Stimulated activated CD4-positive, alpha-beta T cell treated with anti-CD3 and anti-CD28 coated beads, Interleukin-2, amount 100 ng/mL, for 48 hours (primary cell): Measurements from ENCODE around the gene FITM1.
"Not testable (repeated sequence)": the region's sequence is repeated elsewhere in the genome, so short reads cannot be mapped to it uniquely, and the experiment has no call there.

Experiments
- DNase-seq, 2 donors: peaks; one replicate each; pipeline ENCODE4 v3.0.0-alpha.2; 2020

The FITM1 gene

DNA sequence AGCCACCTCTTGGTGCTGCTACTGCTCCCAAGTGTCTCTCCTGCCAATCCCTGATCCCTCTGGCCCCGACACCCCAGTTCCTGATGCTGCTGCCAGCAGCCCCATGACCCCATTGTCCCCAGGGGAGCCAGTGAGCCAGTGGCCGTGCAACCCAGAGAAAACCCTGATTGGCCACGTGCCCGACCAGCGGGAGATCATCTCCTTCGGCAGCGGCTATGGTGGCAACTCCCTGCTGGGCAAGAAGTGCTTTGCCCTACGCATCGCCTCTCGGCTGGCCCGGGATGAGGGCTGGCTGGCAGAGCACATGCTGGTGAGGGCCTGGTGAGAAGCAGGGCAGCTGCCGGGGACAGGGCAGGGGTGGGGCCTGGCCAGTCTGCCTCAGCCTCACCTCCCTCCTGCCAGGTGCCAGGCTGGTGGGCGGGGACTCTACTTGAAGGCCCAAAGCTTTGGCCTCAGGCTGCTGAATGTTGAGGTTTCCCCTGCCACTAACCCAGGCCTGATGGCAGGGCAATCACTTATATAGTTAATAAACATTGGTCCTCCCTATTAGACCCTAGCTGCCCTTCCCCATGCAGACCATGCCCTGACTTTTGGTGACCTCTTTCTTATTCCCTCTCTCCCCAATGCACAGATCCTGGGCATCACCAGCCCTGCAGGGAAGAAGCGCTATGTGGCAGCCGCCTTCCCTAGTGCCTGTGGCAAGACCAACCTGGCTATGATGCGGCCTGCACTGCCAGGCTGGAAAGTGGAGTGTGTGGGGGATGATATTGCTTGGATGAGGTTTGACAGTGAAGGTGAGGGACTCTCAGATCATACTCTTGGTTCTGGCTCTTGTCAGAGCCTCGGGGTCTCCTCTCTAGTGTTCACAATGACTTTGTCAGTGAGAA lies 31.3 kb upstream of the FITM1 start:
- no peak for DNase-seq

DNA sequence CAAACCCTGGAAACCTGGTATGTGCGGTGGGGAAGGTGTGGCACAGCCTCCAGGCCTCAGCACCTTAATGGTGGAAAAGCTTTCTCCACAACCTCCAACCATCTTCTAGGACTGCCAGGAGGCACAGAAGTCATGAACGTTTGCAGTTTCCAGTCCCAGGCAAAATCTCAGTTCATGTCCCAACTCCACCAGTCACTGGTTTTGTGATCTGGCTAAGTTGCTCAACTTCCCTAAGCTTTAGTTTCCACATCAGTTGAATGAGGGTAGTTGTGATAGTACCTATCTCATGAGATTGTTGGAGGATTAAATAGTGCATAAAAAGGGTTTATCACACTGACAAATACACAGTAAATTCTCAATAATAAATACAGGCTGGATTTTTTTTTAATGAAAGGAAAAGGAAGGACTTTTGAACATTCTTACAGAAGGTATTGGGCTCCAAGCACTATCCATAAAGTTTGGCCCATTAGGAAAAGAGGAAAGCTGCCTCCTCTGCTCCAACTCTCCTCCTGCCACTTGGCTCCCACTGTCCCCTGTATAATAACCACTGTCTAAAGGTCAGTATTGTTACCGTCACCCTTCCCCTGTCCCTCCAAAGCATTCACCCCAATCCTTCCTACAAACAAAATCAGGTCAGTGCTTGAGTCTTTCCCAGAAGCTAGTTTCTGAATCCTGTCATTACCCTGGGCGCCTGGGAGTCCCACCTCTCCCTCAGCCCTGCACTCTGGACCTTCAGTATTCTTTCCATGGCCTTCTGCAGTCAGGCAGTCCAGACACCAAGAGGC lies 30.1 kb upstream of the FITM1 start:
- no peak for DNase-seq

DNA sequence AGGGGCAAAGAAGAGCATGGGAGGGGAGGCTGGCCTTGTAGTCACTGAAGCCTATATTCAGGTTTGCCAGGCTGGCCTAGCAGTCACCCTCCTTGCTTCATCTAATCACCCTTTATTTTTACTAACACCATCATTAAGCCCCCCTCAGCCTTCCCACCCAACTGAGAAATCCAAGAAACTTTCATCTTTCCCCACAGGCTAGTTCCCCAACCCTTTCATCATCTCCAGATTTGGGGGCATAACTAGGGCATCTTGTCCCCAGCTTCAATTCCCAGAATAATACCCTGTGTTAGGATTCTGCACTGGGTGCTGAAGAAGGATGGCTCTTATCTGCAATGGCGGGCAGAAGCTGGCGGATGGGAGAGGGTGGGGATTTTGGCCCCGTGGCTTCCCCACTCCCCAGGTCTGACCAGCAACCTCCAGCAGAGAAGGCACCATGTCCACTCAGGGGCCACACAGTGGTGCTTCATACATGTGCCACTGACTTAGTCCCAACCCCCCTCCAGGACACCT lies 29.4 kb upstream of the FITM1 start:
- no peak for DNase-seq

DNA sequence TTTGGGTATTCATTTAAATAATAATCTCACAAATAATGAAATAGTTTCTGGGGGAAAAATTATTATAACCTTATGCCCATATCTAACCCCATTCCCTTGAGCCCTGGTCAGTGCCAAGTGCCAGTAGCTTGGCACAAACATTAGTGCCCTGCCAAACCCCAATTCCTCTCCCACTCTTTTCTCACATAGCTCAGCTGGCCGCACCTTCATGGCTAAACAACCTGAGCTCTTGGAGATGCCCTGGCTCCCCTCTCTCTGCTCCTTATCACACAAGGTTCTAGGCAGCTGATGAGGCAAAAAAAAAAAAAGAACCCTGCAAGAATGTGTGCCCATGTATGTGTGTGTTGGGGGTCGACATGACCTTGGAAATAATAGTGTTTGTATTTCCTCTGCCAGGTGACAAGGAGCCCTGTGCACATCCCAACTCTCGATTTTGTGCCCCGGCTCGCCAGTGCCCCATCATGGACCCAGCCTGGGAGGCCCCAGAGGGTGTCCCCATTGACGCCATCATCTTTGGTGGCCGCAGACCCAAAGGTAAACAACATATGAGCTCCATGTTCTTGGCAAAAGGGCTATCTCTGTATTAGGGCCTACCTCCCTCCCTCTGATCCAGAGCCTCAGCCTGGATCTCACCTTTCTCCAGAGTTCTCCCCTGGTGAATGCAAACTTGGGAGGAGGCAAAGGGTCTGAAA lies 28.0 kb upstream of the FITM1 start:
- DNase-seq = no peak

DNA sequence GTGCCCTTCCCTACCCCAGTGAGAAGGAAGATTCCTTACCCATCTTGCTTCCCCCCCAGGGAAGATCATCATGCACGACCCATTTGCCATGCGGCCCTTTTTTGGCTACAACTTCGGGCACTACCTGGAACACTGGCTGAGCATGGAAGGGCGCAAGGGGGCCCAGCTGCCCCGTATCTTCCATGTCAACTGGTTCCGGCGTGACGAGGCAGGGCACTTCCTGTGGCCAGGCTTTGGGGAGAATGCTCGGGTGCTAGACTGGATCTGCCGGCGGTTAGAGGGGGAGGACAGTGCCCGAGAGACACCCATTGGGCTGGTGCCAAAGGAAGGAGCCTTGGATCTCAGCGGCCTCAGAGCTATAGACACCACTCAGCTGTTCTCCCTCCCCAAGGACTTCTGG lies 27.0 kb upstream of the FITM1 start:
- no peak for DNase-seq

DNA sequence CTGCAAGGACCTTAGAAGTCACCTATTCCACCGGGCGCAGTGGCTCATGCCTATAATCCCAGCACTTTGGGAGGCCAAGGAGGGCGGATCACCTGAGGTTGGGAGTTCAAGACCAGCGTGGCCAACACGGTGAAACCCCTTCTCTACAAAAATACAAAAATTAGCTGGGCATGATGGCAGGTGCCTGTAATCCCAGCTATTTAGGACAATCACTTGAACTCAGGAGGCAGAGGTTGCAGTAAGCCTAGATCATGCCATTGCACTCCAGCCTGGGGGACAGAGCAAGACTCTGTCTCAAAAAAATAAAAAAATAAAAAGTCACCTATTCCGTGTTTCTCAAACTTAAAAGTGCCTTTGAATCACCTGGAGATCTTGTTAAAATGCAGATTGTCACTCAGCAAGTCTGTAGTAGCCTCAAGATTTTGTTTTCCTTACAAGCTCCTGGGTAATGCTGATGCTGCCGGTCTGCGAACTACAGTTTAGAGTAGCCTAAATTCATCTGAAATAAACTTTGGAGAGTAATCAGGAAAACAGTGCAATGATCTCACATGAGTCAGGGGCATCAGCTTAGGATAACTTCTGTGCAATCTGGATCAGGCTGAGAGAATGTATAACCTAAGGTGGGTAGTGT lies 24.7 kb upstream of the FITM1 start:
- DNase-seq = not testable (repeated sequence)

DNA sequence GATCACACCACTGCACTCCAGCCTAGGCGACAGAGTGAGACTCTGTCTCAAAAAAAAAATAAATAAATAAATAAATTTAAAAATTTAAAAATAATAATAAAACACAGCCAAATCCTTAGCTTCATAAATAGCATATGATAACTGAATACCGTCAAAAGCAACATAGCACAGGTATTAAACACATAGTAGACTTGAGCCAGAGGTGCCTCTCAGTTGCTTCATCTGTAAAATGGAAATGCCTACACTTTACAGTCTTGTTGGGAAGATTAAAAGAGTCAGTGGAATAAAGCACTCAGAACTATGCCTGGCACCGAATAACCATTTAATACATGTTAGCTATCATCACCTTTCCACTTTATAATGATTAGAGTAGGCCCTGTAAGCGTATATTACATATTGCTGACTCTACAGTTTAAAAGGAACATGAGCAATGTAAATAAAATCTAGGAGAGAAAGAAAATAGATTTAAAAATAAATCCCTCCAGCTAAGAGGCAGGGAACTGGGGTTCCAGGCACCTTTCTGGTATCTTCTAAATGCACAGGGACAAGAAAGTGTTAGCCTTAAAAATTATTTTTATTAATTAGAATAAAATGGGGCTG lies 23.7 kb upstream of the FITM1 start:
- DNase-seq = no peak

DNA sequence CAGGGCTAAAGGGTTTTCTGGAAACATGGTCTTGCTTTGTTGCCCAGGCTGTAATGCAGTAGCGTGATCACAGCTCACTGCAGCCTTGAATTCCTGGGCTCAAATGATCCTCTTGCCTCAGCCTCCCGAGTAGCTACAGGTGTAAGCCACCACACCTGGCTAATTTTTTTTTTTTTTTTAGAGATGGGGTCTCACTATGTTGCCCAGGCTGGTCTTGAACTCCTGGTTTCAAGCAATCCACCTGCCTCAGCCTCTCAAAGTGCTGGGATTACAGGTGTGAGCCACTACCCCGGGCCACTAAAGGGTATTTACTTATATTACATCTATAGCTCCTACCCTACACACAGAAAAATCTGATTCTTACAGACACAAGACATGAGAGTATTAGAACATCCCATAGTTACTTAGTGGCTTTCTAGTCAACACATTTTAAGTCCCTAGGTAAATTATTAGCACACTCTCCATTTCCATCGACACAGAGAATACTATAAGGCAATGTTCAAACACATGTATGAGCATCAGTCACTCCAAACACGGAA lies 22.1 kb upstream of the FITM1 start:
- no peak for DNase-seq

DNA sequence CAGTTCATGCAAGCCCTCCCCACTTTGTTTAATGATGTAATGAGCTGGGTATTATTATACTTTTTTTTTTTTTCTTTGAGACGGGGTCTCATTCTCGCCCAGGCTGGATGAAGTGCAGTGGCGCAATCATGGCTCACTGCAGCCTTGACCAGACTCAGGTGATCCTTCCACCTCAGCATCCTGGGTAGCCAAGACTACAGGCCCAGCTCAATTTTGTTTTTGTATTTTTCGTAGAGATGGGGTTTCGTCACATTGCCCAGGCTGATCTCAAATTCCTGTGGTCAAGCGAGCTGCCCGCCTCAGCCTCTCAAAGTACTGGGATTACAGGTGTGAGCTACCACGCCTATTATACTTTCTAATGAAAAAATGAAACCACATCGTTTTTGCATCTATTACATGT lies 20.4 kb upstream of the FITM1 start:
- DNase-seq = no peak

DNA sequence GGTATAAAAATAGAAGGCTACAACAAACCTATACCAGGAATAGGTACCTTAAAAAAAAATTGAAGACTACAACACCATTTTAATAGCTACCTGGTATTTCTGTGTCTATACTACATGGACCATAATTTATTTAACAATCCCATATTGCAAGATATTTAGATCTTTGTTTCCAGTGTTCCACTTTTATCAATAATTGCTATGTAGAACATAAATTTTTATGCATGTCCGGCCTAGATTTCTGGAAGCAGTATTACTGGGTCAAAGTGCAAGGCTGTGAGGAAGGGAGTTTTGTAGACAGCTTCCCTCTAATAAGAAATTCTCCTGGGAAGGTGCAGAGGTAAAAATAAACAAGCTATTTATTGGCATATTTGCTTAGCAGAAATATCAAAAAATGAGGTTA lies 19.9 kb upstream of the FITM1 start:
- no peak for DNase-seq

DNA sequence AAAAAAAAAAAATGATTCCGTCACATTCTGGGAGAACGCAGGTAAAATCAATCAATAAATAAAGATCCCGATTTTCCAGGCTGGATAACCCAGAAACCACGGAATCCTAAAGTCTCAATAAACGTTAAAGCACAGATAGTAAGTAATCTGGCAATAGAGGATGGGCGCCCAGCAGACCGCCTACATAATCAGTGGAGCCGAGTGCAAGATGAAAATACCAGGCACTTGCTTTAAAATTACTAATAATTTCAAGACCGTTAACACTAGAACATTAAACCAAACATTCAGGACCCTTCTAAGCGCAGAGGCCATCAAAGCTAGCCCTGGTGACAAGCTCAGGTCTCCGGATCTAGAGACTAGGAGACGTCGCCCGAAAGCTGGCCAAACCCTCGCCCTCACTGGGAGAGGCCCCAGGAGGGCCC lies 17.1 kb upstream of the FITM1 start:
- DNase-seq = no peak

DNA sequence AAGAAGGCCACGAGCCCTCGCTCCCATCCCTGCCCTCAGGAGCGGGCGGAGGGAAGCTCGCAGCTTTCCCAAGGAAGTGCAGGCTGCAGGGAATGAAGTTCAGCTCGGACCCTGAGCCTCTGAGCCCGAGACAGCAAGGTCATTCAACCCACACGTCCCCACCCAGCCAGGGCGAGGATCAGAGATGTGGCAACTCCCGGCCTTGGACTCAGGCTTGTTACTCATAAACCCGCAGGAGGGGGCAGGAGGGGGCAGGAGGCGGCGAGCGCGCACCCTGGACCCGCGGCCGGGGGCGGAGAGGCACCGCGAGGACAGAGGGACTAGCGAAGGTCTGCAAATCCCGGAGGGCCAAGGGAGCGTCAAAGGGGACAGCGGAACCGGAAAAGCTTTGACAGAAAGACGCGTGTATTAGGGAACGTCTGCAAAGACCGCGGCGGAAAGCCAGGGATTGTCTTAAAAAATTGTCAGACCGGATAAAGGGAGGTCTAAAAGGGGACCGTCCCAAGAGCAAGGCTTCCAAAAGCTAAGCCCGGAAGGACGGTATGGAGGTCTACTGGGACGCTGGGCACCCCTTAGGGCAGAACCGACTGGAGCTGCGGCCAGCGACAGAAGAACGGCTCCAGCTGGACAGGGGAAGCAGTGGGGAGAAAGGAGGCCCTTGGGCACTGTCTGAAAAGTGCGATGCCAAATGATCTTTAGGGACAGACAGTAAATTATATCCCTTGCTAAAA lies 16.5 kb upstream of the FITM1 start:
- peak; percentile 69 to 70 for DNase-seq

DNA sequence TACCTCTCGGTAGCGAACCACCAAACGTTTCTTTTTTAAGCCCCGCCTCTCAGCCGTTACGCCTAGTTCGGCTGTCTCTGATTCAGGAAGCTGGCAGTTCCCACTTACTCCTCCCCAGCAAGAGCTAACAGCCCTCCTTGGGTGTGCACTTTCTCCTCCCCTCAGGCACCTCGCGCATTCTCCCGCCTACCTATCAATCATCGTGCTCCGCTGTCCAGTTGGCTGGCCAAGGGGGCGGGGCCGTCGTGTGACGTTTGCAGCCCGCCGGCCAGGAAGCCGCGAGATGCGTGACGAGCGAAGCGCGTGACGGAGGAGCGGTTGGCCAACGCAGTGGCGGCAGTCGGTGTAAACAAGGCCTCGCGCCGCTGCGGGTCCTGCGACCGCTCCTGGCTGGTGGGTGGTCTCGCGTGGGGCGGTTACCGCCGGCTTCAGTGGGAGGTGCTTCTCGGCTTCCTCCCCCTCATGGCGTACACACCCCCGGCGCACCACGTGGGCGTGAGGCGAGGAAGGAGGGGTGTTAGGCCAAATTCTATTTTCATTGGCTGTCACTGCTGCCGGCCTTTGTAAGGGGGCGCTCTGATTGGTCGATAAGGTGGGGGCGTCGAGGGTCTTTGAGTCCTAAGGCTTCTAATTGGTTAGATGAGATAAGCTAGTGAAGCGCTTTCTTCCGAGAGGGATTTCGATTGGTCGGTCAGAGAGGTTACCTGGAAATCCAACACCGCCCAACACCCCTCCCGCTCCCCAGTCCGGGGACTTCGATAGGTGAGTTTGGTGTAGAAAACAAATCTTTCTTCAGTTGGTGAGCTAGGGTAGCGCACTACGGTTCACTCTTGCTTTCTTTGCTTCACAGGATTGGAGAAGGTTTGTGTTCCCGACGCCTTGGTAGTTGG lies 15.7 kb upstream of the FITM1 start, which contains the start of the genes DCAF11 and NRL:
Gene DCAF11 (plus strand): TSS at position 246 of the 890 bp plus-strand sequence. CDS start 818 bp downstream, outside the sequence.
Gene NRL (minus strand): TSS at position 418 of the 890 bp plus-strand sequence. CDS start 32,101 bp downstream, outside the sequence.
- peak; percentile 96 to 98 for DNase-seq

DNA sequence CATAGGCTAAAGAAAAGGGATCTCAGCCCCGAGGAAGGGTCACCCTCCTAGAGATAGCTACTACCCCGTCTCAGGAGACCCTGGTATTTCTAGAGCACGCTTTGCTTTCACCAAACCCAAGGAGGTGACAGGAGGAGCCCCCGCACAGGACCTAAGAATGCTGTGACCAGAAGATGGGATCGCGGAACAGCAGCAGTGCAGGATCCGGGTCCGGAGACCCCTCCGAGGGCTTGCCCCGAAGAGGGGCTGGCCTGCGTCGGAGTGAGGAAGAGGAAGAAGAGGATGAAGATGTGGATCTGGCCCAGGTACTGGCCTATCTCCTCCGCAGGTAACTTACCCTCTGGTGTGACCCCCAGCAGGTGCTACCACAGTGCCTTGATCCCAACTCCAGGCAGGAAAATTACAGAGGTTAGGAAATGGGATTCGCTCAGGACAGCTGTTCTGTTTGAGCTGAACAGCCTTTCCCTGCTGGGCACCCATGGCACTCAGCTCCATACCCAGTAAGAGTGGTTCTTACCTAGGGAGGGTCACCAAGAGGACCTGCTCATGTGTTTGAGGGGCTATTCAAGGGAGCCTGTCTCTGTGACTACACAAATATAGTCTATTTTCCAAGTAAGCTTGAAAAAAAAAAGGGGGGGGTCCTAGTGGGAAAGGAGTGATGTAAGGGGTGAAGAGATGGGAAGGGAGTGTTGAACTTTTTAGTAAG lies 14.9 kb upstream of the FITM1 start:
- DNase-seq = no peak

DNA sequence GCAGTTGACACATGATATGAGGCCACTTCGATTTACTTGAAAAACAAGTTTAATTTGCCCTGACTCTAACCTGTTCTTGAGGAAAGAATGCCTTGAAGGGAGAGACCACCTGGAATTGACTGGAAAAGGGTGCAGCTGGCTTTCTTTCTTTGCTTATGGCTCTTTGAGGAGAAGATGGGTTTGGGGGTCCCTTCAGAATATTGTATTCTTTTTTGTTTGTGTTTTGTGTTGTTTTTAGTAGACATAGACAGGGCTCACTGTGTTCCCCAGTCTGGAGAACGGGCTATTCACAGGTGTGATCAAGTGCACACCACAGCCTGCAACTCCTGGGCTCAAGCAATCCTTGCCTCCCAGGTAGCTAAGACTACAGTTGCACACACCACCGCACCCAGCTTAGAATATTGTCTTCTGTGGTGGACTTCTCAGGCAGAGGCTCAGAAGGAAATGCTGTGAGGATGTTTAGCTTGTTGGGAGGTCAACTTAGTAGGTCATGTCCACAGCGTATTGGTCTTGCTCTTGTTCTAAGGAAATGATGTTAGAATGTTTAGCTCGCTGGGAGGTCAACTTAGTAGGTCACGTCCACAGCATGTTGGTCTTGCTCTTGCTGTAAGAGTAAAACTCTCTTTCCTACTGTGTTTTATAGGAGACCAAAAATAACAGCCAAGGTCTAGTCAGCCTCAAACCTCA lies 14.2 kb upstream of the FITM1 start:
- no peak for DNase-seq

DNA sequence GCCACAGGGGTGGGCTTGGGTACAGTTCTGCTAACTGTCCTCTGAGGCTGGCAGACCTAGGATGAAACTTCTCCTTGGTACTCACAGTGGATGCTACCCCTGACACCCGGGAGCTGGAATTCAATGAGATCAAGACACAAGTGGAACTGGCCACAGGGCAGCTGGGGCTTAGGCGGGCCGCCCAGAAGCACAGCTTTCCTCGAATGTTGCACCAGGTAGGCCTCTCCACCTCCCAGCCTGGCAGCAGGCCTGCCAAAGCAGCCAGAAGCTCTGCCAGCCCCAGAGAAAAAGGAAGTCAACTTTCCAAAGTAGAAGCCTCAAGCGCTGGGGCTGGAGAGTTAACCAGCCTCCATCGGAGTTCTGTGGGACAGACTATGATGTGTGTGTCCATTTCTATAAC lies 13.3 kb upstream of the FITM1 start:
- no peak for DNase-seq

DNA sequence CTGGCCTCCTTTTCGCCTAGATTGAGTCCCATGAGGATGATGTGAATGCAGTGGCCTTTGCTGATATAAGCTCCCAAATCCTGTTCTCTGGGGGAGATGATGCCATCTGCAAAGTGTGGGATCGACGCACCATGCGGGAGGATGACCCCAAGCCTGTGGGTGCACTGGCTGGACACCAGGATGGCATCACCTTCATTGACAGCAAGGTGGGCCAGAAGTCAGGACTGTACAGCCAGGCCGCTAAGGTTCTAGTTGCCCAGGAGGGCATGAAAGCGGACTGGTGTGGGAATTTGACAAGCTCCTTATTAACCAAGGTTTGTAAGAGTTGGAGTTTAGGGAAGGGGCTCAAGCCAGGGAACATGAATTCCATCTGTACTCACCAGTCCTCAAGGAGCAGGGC lies 10.8 kb upstream of the FITM1 start:
- DNase-seq = no peak

DNA sequence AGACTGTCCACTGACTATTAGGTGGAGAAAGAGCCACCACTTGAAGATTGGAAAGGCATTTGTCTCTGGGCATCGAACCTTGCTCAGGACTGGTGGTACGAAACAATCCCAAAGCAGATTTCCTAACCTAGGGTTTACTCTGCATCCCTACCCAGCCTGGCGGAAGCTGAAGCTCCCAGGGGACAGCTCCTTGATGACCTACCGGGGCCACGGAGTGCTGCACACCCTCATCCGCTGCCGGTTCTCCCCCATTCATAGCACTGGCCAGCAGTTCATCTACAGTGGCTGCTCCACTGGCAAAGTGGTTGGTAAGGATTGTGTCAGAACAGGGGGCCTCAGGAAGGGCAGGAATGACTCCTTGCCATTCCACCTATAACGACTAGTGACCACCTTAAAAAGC lies 9.2 kb upstream of the FITM1 start:
- DNase-seq = no peak

DNA sequence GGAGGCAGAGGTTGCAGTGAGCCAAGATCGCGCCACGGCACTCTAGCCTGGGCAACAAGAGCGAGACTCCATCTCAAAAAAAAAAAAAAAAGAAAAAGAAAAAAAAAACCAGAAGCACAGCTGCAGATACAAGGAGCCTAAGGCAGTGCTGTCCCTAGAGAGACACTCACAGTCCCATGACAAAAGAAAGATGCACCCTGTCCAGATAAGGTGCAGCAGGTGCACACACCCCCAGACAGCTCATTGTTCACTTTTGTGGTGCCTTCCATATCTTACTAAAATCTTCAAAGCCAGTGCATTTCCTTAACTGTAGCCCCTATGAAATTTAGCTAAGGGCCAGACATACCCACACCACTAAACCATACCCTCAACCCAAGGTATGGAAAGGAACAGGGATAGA lies 8.0 kb upstream of the FITM1 start:
- DNase-seq = no peak
